Lower leg skin (tissue), 4 donors: Measurements from ENCODE around the gene PFDN2. TPM values are rescaled to one million over a fixed set of nuclear protein-coding genes. Genes with fewer than 3 reads are reported as not detected.

Experiments used
- DNase-seq, 2 donors: peaks; one replicate each; pipeline ENCODE4 v3.0.0-alpha.2; 2019; ENCODE audit warnings: low spot score in 2 of 2
- H3K4me3 ChIP-seq: fragments of 200-600 bp; sonication (generic); 2 replicates; pipeline ENCODE4 v1.5.1; 2017; ENCODE audit warnings: mild to moderate bottlenecking, low read depth; ENCODE audit not compliant: poor library complexity, severe bottlenecking
- CTCF ChIP-seq, 3 donors: fragments of 450-650 bp; IDR thresholded peaks; one replicate each; pipeline ENCODE4 v1.5.1; 2016; ENCODE audit warnings: antibody characterized with exemption in 3 of 3, mild to moderate bottlenecking in 3 of 3, moderate library complexity in 2 of 3
- POLR2A ChIP-seq, 2 donors: fragments of 450-650 bp; IDR thresholded peaks; one replicate each; pipeline ENCODE4 v1.6.1; 2016 to 2017; ENCODE audit warnings: antibody characterized with exemption in 2 of 2, mild to moderate bottlenecking in 1 of 2, moderate library complexity in 1 of 2
- WGBS, 2 donors: methylation state at CpG; one replicate each; pipeline ENCODE4 v1.1.5; 2018; 5-methylcytosine and 5-hydroxymethylcytosine counted together
- intact Hi-C: fragments of 100-400 bp; cut with DNase I; formaldehyde crosslinking; loops from one replicate; pipeline ENCODE4 v1.15.0; 2023; ENCODE audit warnings: low total_unique reads
- total RNA-seq, 4 donors: library from RNA; depleted of rRNA; stranded (reverse); fragments of >200 nt; gene quantifications; one replicate each; pipeline ENCODE4 v1.1.0, GENCODE V29; 2016

The PFDN2 gene
- total RNA-seq, 4 donors from 2014 or later: 19.3 to 24.7 (median 22.4) TPM

GRCh38 chr1:161074676-161075368 is 43.0 kb downstream of the PFDN2 start:
- intact Hi-C loops: no loop called here
- peak; percentile 72 to 93 for DNase-seq
- H3K4me3 ChIP-seq: no peak overlapping the region
- WGBS, 2 donors: 53 to 58% methylated on average over 11 to 12 of the region's 12 CpGs
- TF ChIP-seq CTCF (IDR thresholded peaks at IDR 0.05): no peak
- TF ChIP-seq POLR2A (IDR thresholded peaks at IDR 0.05): no peak

DNA sequence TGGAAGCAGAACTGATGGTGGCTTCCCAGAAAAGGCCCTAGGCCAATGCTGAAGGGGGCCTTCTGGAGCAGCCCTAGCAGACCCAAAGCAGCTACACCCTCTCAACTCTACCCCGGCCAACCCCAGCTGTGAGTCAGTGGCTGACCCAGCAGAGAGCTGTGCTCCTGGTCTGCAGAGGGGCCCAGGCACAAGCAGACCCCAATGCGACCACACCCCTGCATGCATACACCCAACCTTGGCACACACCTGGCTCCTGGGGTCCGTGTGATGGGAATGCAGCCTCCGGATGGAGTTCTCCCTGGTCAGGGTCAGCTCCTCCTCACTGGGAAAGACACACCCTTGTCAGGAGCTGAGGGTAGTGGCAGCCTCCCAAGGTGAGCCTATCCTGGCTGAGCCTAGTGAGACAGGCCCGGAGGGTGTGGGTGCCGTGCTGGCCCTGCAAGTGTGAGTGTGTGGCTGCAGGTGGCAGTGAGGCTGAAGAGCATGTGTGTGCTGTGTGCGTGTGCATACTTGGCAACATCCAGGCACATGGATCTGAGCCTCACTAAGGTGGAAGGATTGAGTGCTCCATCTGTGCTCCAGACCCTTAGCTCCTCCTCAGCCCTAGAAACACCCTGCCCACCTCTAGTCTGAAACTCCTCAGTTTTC is 44.2 kb downstream of the PFDN2 start:
- peak; percentile 76 to 92 for DNase-seq
- no peak overlapping the region for H3K4me3 ChIP-seq
- 43 to 46% methylated on average over 3 to 7 of the region's 7 CpGs for WGBS, 2 donors
- intact Hi-C loops: no loop called here
- no peak for TF ChIP-seq CTCF (IDR thresholded peaks at IDR 0.05)
- TF ChIP-seq POLR2A (IDR thresholded peaks at IDR 0.05): no peak

DNA sequence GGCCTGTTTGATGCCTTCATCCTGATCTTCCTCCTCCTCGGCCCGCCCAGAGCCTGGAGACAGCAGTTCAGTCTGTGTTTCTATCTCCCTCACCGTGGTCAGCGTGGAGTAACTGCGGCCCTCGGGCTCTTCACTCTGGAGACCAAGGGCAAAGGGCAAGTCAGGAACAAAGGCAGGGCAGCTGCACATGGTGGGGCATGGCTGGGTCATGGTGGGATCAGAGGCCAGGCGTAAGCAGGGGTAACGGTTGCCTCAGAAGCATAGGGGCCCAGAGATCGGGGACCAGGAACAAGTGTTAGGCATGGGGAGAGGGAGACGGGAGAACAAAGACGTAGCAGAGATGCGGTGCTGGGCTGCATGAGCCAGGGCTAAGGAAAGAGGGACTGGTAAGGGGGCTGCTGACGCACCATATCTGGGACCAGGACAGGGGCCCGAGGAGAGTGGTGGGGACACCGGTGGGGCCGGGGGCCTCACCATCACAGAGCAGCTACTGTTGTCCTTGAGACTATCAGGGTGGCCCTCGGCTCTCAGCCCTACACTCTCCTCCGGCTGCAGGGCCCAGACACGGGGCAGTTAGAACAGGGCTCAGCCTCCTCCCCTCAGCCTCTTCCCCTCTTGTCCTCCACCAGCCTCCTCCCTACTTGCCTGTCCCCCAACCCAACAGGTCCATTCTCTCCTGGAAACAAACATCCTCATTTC is 44.9 kb downstream of the PFDN2 start:
- intact Hi-C loops: no loop called here

DNA sequence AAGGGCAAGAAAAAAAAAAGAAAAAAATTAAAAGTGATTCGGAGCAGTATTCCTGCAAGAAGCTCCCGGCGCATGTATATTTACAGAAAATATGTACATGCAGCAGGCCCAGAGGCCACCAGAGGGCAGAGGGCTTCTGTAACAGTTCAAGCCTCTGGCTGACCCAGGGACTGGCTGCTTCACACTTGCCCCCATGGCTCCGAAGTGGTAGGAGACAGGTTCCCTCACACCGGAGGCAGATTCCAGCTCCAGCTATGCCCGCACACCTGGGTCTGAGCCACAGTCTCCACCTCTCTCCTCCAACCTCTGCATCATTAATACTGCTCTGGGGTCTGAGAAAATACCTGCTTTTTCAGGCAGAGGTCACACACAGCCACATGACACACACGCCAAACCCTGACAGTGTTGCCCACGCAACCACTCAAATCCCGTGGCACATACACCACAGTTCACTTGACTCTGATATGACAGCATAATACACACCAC is 45.9 kb downstream of the PFDN2 start:
- no peak for TF ChIP-seq POLR2A (IDR thresholded peaks at IDR 0.05)
- no peak for TF ChIP-seq CTCF (IDR thresholded peaks at IDR 0.05)
- DNase-seq: no peak
- 63 to 65% methylated on average over 9 of the region's 9 CpGs for WGBS, 2 donors
- H3K4me3 ChIP-seq: no peak overlapping the region
- intact Hi-C loops: no loop called here

More for the DNA sequence above, 44.9 kb downstream of the PFDN2 start:
- no peak for DNase-seq
- H3K4me3 ChIP-seq: no peak overlapping the region
- 93 to 95% methylated on average over 19 of the region's 19 CpGs for WGBS, 2 donors
- TF ChIP-seq POLR2A (IDR thresholded peaks at IDR 0.05): no peak
- no peak for TF ChIP-seq CTCF (IDR thresholded peaks at IDR 0.05)

- DNase-seq: no peak
- no peak for TF ChIP-seq CTCF (IDR thresholded peaks at IDR 0.05)
- no peak for TF ChIP-seq POLR2A (IDR thresholded peaks at IDR 0.05)
- no peak overlapping the region for H3K4me3 ChIP-seq
- intact Hi-C loops: no loop called here
- WGBS, 2 donors: 85 to 90% methylated on average over 4 of the region's 4 CpGs
Measured at GRCh38 chr1:161070761-161071160, 47.1 kb downstream of the PFDN2 start.
